ENCODE measurements around the gene NRP1.

DNA sequence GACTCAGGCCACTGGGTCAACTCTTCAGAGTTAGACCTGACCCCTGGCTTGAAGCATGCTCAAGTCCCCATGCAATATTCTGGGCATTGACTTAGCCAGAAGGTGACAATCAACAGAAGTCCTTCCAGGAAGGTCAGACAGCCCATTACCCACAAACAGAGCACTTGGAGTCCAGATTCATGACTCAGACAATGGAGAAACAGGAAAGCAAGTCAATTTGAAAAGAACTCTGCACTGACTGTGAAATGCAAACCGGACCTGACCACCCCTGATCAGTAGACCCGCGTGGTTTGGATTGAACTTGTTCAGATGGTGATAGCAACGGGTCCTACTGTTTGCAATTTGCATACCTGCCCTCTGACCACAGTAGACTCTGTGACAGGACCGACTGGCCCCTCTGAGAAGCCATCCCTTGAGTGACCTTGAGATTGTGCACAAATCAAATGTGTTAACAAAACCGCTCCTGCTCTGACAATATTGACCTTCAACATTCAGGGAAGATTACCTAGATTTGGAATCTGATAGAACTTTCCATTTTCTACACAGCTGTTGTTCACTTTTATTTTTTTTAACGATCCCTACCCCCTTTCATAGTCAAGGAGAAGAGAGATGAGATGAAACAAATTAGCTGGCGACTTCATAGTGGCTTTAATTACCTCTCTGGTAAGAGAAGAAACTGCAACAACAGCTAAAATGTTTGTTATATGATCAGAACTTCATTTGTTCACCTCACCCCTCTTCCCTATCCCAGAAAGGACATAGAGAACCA, 138.7 kb downstream of the NRP1 start:
- TF ChIP-seq, protein P1, sequence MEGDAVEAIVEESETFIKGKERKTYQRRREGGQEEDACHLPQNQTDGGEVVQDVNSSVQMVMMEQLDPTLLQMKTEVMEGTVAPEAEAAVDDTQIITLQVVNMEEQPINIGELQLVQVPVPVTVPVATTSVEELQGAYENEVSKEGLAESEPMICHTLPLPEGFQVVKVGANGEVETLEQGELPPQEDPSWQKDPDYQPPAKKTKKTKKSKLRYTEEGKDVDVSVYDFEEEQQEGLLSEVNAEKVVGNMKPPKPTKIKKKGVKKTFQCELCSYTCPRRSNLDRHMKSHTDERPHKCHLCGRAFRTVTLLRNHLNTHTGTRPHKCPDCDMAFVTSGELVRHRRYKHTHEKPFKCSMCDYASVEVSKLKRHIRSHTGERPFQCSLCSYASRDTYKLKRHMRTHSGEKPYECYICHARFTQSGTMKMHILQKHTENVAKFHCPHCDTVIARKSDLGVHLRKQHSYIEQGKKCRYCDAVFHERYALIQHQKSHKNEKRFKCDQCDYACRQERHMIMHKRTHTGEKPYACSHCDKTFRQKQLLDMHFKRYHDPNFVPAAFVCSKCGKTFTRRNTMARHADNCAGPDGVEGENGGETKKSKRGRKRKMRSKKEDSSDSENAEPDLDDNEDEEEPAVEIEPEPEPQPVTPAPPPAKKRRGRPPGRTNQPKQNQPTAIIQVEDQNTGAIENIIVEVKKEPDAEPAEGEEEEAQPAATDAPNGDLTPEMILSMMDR (IDR thresholded peaks at IDR 0.05) = no peak
- TF ChIP-seq ZNF121 (CRISPR knock-in tag; IDR thresholded peaks at IDR 0.05) = no peak

Data from WTC11 (cell line).